Prostate gland (tissue), 2 donors: ENCODE results near the gene C4orf33. TPM values are rescaled to one million over a fixed set of nuclear protein-coding genes. Genes with fewer than 3 reads are reported as not detected.

ENCODE experiments used
- DNase-seq: peaks from one replicate; pipeline ENCODE4 v3.0.0-alpha.2; 2019; ENCODE audit warnings: low spot score
- H3K27ac ChIP-seq, 2 donors: fragments of 200-600 bp; sonication (generic); 2 replicates each; pipeline ENCODE4 v1.5.1; 2017 to 2019
- H3K27me3 ChIP-seq: fragments of 200-600 bp; sonication (generic); replicated peaks from 2 replicates; pipeline ENCODE4 v1.5.1; 2019; ENCODE audit not compliant: insufficient read depth
- H3K36me3 ChIP-seq, 2 donors: fragments of 200-600 bp; sonication (generic); 1 replicate in 1 of 2; 2 replicates in 1 of 2; pipeline versions ENCODE4 v1.5.1 to v1.8.1; 2017 to 2019
- H3K4me1 ChIP-seq: fragments of 200-600 bp; sonication (generic); replicated peaks from 2 replicates; pipeline ENCODE4 v1.5.1; 2019
- H3K4me3 ChIP-seq, 2 donors: fragments of 200-600 bp; sonication (generic); 2 replicates each; pipeline ENCODE4 v1.5.1; 2017 to 2019
- H3K9me3 ChIP-seq: fragments of 200-600 bp; sonication (generic); 2 replicates; pipeline ENCODE4 v1.5.1; 2017
- CTCF ChIP-seq, 4 experiments: fragments of 200-600 bp in 2 of 4; fragments of 450-650 bp in 2 of 4; sonication (generic) in 2 of 4; IDR thresholded peaks; 1 replicate in 3 of 4; 2 replicates in 1 of 4; pipeline ENCODE4 v1.5.1; 2016 to 2019; ENCODE audit warnings: antibody characterized with exemption in 4 of 4, mild to moderate bottlenecking in 2 of 4, moderate library complexity in 2 of 4
- POLR2A ChIP-seq: fragments of 450-650 bp; IDR thresholded peaks from one replicate; pipeline ENCODE4 v1.6.1; 2016; ENCODE audit warnings: antibody characterized with exemption, mild to moderate bottlenecking
- POLR2AphosphoS5 ChIP-seq: sonication (generic); formaldehyde crosslinking; IDR thresholded peaks from one replicate; pipeline ENCODE4 v1.6.1; 2017; ENCODE audit warnings: antibody characterized with exemption
- WGBS: methylation state at CpG from one replicate; pipeline ENCODE4 v1.1.5; 2018; 5-methylcytosine and 5-hydroxymethylcytosine counted together
- intact Hi-C: fragments of 100-400 bp; cut with DNase I; formaldehyde crosslinking; loops from one replicate; pipeline ENCODE4 v1.14.2; 2022
- total RNA-seq, 2 donors: library from RNA; depleted of rRNA; stranded (reverse); fragments of >200 nt; gene quantifications; one replicate each; pipeline ENCODE4 v1.1.0, GENCODE V29; 2016

The C4orf33 gene
- total RNA-seq, 2 donors from 2014 or later = 12.1 to 15.2 TPM

GRCh38 chr4:129109965-129110824 is 14.2 kb downstream of the C4orf33 start:
- H3K27me3 ChIP-seq = no peaks in the 10 kb centered on the region
- H3K36me3 ChIP-seq = no peaks in the 10 kb centered on the region
- TF ChIP-seq POLR2AphosphoS5 (no peak), CTCF (IDR thresholded peaks at IDR 0.05) (no peak), POLR2A (no peak)
- no peak for DNase-seq
- 77% methylated on average over 3 of the region's 3 CpGs for WGBS
- no peaks in the 10 kb centered on the region for H3K9me3 ChIP-seq
- no peak overlapping the region for H3K27ac ChIP-seq
- H3K4me1 ChIP-seq = no peaks in the 10 kb centered on the region
- no peak overlapping the region for H3K4me3 ChIP-seq
- intact Hi-C loops = no loop called here

- intact Hi-C loops = no loop called here
- H3K27ac ChIP-seq = no peak overlapping the region
- no peaks in the 10 kb centered on the region for H3K27me3 ChIP-seq
- no peak for DNase-seq
- H3K4me3 ChIP-seq = no peak overlapping the region
- no peaks in the 10 kb centered on the region for H3K4me1 ChIP-seq
- H3K9me3 ChIP-seq = no peaks in the 10 kb centered on the region
- no peaks in the 10 kb centered on the region for H3K36me3 ChIP-seq
- TF ChIP-seq POLR2AphosphoS5 = no peak
- no peak for TF ChIP-seq POLR2A
- TF ChIP-seq CTCF (IDR thresholded peaks at IDR 0.05) = no peak
- WGBS = 88% methylated on average over 3 of the region's 3 CpGs
Observed at GRCh38 chr4:129110931-129111330, 15.0 kb downstream of the C4orf33 start.

GRCh38 chr4:129111919-129112318 is 16.0 kb downstream of the C4orf33 start:
- TF ChIP-seq POLR2A (no peak), POLR2AphosphoS5 (no peak), CTCF (IDR thresholded peaks at IDR 0.05) (no peak)
- DNase-seq = no peak
- Histone ChIP-seq H3K4me3 (no peak overlapping the region), H3K36me3 (no peaks in the 10 kb centered on the region), H3K9me3 (no peaks in the 10 kb centered on the region), H3K27ac (no peak overlapping the region), H3K4me1 (no peaks in the 10 kb centered on the region), H3K27me3 (no peaks in the 10 kb centered on the region)
- intact Hi-C loops = no loop called here

GRCh38 chr4:129113434-129113833 is 17.5 kb downstream of the C4orf33 start:
- H3K9me3 ChIP-seq = no peaks in the 10 kb centered on the region
- DNase-seq = no peak
- H3K4me1 ChIP-seq = no peaks in the 10 kb centered on the region
- no peak overlapping the region for H3K27ac ChIP-seq
- 13% methylated on average over 1 of the region's 1 CpG for WGBS
- TF ChIP-seq CTCF (IDR thresholded peaks at IDR 0.05) (no peak), POLR2AphosphoS5 (no peak), POLR2A (no peak)
- intact Hi-C loops = no loop called here
- H3K4me3 ChIP-seq = no peak overlapping the region
- H3K36me3 ChIP-seq = no peaks in the 10 kb centered on the region
- H3K27me3 ChIP-seq = no peaks in the 10 kb centered on the region

- no peak for DNase-seq
- Histone ChIP-seq H3K36me3 (no peaks in the 10 kb centered on the region), H3K27me3 (no peaks in the 10 kb centered on the region), H3K4me1 (no peaks in the 10 kb centered on the region), H3K9me3 (no peaks in the 10 kb centered on the region), H3K4me3 (no peak overlapping the region), H3K27ac (no peak overlapping the region)
- intact Hi-C loops = no loop called here
- WGBS = 58% methylated on average over 1 of the region's 1 CpG
- no peak for TF ChIP-seq POLR2AphosphoS5
- no peak for TF ChIP-seq POLR2A
- TF ChIP-seq CTCF (IDR thresholded peaks at IDR 0.05) = no peak
Observed at GRCh38 chr4:129113919-129114318, 18.0 kb downstream of the C4orf33 start.
